Choroid plexus epithelial cell (primary cell): Measurements from ENCODE around the gene KCNAB1.
"Not testable (repeated sequence)": the region's sequence is repeated elsewhere in the genome, so short reads cannot be mapped to it uniquely, and the experiment has no call there.

ENCODE experiments used
- DNase-seq: peaks from one replicate; pipeline ENCODE4 v3.0.0-alpha.2; 2010; ENCODE audit warnings: low read depth
- H3K4me3 ChIP-seq: 2 replicates; pipeline ENCODE4 v1.5.1; 2011; ENCODE audit warnings: low read depth, mild to moderate bottlenecking, control low read depth, low read length, moderate library complexity
- CTCF ChIP-seq: conservative IDR thresholded peaks from 2 replicates; pipeline ENCODE4 v1.5.1; 2011; ENCODE audit warnings: low read depth, mild to moderate bottlenecking, control low read depth, inconsistent platforms, low read length, moderate library complexity

KCNAB1 gene

GRCh38 chr3:156259896-156260295 lies 139.5 kb downstream of the KCNAB1 start:
- TF ChIP-seq CTCF: no peak
- peak; percentile 55 for DNase-seq
- no peak overlapping the region for H3K4me3 ChIP-seq

GRCh38 chr3:156260331-156260730 lies 140.0 kb downstream of the KCNAB1 start:
- DNase-seq: peak; percentile 9
- no peak overlapping the region for H3K4me3 ChIP-seq
- TF ChIP-seq CTCF: no peak

GRCh38 chr3:156264771-156265170 lies 144.4 kb downstream of the KCNAB1 start:
- no peak overlapping the region for H3K4me3 ChIP-seq
- TF ChIP-seq CTCF: no peak
- DNase-seq: no peak

- DNase-seq: no peak
- no peak for TF ChIP-seq CTCF
- H3K4me3 ChIP-seq: no peak overlapping the region
Observed at GRCh38 chr3:156271508-156271907, 151.1 kb downstream of the KCNAB1 start.

- TF ChIP-seq CTCF: no peak
- no peak overlapping the region for H3K4me3 ChIP-seq
- DNase-seq: no peak
Observed at GRCh38 chr3:156271995-156272719, 151.8 kb downstream of the KCNAB1 start.

- H3K4me3 ChIP-seq: no peak overlapping the region
- no peak for TF ChIP-seq CTCF
- DNase-seq: no peak
Observed at GRCh38 chr3:156273111-156273694, 152.8 kb downstream of the KCNAB1 start.

GRCh38 chr3:156274791-156275190 lies 154.4 kb downstream of the KCNAB1 start:
- TF ChIP-seq CTCF: no peak
- H3K4me3 ChIP-seq: no peak overlapping the region
- DNase-seq: no peak

- DNase-seq, H3K4me3 ChIP-seq: not testable (repeated sequence)
Observed at GRCh38 chr3:156284637-156285036, 164.3 kb downstream of the KCNAB1 start.
